GM21576 (cell line): ENCODE results near the gene MCTP1.
A peak's percentile ranks its signal among the peaks of the same experiment; 100 is the strongest.
"Not testable (repeated sequence)": the region's sequence is repeated elsewhere in the genome, so short reads cannot be mapped to it uniquely, and the experiment has no call there.

Source experiments
- ATAC-seq: cut with Tn5 transposase; IDR thresholded peaks from one replicate; pipeline ENCODE4 v1.9.1; 2021; ENCODE audit warnings: mild to moderate bottlenecking, moderate library complexity; ENCODE audit not compliant: unreplicated experiment

Gene MCTP1

GRCh38 chr5:95191330-95191729 lies 93.6 kb downstream of the MCTP1 start:
- ATAC-seq, result peak; percentile 93

GRCh38 chr5:95184924-95185323 lies 100.0 kb downstream of the MCTP1 start:
- no peak for ATAC-seq

DNA sequence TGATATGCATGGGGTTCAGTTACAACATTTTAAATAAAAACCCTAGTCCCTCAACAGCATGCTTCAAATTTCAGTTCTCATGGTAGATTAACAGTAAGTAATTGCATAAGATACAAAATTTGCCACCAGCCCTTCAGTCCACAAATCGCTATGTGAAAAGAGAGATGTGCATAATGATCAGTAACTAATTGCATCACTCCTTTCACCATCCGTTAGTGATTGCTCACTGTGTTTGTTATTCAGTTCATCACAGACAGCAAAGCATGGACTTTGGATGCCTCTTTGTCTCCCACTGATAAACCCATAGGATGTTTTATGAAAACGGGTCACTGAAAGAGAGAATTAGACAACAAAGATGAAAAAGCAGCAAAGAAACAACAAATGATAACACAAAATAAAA lies 103.2 kb downstream of the MCTP1 start:
- ATAC-seq, result no peak

DNA sequence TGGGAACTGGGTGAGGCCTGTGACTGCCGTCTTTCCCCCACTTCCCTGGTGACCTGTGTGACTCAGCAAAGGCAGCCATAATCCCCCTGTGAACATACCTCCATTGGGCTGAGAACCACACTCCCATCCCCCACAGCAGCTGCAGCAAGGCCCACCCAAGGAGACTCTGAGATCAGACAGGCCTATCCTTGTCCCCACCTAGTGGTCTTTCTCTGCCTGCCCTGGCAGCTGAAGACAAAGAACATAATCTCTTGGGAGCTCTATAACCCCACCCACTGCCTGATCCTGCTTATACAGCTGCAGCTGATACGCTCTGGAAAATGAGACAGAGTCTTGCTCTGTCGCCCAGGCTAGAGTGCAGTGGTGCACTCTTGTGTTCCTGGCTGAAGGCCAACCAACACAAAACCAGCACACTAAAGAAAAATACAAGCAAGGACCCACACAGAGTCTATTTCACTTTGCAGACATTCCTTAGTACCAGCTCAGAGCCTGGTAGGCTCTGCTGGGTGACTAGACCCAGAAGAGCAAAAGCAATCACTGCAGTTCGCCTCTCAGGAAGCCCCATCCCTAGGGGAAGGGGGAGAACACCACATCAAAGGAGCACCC lies 106.7 kb downstream of the MCTP1 start:
- peak; percentile 54 for ATAC-seq

DNA sequence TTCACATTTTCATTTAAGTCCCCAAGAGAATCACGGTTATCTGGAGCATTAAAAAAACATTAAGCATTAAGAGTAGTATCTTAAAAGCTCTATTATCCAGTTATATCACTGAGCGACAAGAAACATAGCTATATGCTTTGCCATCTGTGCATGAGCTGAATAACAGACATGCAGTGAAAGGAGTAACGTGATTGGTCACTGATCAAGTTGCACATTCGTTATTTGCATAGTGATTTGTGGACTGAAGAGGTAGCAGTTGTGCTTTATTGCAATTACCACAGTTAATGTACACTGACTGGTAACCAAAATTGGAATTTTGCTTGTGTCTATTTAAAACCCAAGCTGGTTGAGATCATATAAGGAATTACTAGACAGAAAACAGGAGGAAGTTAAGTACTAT lies 107.4 kb downstream of the MCTP1 start:
- ATAC-seq, result no peak

DNA sequence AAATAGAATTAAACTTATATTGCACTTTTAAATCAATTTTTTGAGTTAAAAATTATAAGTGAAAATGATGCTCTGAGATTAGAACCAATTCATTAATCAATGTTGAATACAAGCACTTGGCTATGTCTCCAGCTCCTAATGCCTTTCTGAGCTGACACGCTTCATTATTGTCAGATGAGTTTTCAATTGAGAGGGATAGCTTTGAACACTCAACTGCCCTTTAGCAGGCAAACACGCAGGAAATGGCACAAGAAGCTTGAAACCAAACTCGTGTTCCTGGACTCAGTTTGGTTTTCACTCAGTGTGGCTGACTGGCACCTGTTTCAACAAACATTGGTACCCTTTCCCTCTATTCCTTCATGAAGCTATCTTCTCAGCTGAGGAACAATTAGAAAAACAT lies 109.8 kb downstream of the MCTP1 start:
- ATAC-seq, result no peak

- ATAC-seq, result no peak
Measured at GRCh38 chr5:95172659-95173058, 112.2 kb downstream of the MCTP1 start.

GRCh38 chr5:95164861-95165260 lies 120.0 kb downstream of the MCTP1 start:
- no peak for ATAC-seq

GRCh38 chr5:95163079-95163478 lies 121.8 kb downstream of the MCTP1 start:
- ATAC-seq, result no peak

- no peak for ATAC-seq
Measured at GRCh38 chr5:95162231-95162992, 122.5 kb downstream of the MCTP1 start.

- ATAC-seq, result no peak
Measured at GRCh38 chr5:95159603-95160002, 125.3 kb downstream of the MCTP1 start.

DNA sequence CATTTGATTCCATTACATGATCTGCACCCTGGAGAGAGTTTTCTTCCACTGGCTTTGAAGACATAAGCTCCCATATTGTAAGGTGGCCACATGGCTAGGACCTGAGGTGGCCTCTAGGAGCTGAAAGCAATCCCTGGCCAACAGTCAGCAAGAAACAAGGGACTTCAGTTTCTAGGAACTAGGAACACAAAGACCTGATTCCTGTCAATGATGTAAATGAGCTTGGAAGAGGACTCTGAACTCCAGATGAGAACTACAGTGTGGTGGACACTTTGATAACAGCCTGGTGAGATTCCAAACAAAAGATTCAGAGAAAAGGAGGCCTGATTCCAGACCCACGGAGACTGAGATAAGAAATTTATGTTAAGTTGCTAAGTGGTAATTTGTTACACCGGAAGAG lies 129.0 kb downstream of the MCTP1 start:
- ATAC-seq, result no peak

DNA sequence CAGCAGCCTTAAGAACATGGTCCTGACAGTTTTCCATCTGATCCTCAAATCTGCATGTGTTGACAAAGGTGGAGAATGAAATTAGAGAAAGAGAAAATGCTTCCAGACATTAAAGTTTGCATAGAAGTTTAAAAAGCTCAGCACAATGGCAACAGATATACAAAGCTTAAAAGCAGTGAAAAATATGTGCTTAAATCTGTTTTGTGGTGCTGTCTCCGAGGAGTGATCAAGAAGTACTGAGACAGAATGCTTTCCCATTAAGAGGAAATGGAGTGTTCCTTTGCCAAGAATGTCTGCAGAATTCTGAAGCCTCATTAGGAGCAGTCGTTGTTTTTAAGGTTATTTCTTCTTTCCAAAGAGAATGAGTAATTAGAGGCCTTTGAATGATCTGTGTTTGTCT lies 131.4 kb downstream of the MCTP1 start:
- no peak for ATAC-seq

GRCh38 chr5:95152535-95152934 lies 132.4 kb downstream of the MCTP1 start:
- no peak for ATAC-seq

GRCh38 chr5:95152131-95152530 lies 132.8 kb downstream of the MCTP1 start:
- ATAC-seq, result no peak

- ATAC-seq, result no peak
Measured at GRCh38 chr5:95151694-95152093, 133.2 kb downstream of the MCTP1 start.

DNA sequence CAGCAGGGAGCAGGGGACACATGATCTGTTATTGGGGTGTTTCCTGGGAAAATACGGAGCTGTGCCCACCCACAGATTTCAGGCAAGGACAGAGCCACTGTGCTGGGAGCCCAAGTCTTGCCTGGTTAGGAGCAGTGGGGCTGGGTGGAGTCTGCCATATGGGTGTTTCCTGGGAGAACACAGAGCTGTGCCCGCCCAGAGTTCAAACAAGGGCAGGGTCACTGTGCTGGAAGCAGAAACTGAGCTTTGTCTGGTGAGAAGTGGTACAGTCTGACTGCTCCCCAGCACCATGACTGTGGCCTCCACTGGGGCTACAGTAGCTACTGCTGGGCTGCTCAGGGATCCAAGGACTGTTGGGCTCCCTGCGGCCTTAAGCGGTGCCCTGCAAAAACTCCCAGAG lies 135.5 kb downstream of the MCTP1 start:
- ATAC-seq, result no peak

GRCh38 chr5:95148453-95148852 lies 136.4 kb downstream of the MCTP1 start:
- no peak for ATAC-seq

DNA sequence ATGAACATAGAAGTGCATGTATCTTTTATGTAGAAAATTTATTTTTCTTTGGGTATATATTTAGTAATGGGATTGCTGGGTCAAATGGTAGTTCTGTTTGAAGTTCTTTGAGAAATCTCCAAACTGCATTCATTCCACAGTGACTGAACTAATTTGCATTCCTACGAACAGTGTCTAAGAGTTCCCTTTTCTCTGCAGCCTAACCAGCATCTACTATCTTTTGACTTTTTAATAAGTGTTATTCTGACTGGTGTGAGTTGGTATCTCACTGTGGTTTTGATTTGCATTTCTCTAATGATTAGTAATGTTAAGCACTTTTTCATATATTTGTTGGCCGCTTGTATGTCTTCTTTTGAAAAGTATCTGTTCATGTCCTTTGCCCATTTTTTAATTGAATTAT lies 141.0 kb downstream of the MCTP1 start:
- not testable (repeated sequence) for ATAC-seq

DNA sequence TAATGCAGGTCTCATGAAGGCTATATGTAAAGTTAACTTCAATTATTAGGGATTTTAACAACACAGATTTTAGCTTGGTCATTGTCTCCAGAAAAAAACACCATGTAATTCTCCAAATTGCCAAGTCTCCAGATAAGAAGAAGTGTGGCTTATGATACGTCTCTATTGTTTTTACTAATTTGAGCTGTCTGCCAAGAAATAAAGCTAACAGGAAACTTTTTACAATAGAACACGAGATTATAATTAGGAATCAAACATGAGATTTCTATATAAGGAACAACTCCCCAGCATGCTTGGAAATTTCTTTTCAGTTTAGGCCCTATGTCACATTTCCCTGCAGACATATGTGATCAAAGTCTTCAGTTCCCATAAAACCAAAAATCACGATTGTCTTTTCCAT lies 142.7 kb downstream of the MCTP1 start:
- no peak for ATAC-seq

GRCh38 chr5:95141141-95141540 lies 143.8 kb downstream of the MCTP1 start:
- no peak for ATAC-seq

DNA sequence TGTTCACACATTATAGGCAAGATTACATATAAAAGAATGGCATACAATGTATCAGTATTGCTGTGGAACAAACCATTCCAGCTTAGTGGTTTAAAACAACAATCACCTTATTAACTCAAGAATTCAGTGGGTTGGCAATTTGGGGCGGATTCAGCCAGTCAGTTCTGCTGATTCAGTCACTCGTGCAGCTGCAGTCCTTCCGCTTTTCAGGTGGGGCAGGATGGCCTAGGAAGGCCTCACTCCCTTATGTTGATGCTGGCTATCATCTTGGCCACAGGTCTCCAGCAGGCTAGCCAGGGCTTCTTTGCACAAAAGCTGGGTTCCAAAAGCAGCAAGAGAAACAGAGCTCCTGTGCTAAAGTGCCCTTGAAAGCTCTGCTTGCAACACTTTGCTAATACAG lies 150.6 kb downstream of the MCTP1 start:
- ATAC-seq, result no peak

DNA sequence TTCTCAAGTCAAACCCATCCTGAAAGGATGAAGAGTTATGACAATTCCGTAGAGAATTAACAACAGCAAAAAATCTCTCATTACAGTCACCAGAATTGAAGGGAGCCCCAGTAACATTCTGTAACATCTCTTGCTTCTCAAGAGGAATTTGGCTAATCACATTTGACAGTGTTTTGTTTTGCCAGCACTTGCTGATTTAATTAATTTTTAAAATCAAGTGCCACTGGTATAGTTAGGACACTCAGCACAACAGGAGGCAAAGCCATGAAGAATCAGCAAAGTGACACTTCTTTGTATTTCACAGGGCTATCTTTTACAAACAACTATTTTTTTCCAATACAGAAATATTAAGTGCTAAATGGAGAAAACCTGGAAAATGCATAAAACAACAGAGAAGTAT lies 152.8 kb downstream of the MCTP1 start:
- no peak for ATAC-seq
